Endodermal cell (in vitro differentiated cells): ENCODE measurements around the gene ZFP57. TPM values are rescaled to one million over a fixed set of nuclear protein-coding genes. Genes with fewer than 3 reads are reported as not detected.

ENCODE experiments used
- DNase-seq: peaks from one replicate; pipeline ENCODE4 v3.0.0-alpha.2; 2017
- H3K27ac ChIP-seq: 2 replicates; pipeline ENCODE4 v1.5.1; 2013; ENCODE audit warnings: mild to moderate bottlenecking, low read depth, low read length, moderate library complexity
- H3K27me3 ChIP-seq: 2 replicates; pipeline ENCODE4 v1.6.1; 2013; ENCODE audit warnings: mild to moderate bottlenecking, low read length, moderate library complexity; ENCODE audit not compliant: insufficient read depth, control insufficient read depth, poor library complexity, severe bottlenecking
- H3K36me3 ChIP-seq: 2 replicates; pipeline ENCODE4 v1.7.0; 2013; ENCODE audit warnings: mild to moderate bottlenecking, low read length, moderate library complexity; ENCODE audit not compliant: control insufficient read depth, insufficient read depth
- H3K4me1 ChIP-seq: one replicate; pipeline ENCODE4 v1.7.0; 2013; ENCODE audit warnings: low read length; ENCODE audit not compliant: control insufficient read depth, insufficient read depth
- H3K4me3 ChIP-seq: 2 replicates; pipeline ENCODE4 v1.5.1; 2013; ENCODE audit warnings: mild to moderate bottlenecking, low read length, moderate library complexity
- H3K9ac ChIP-seq: 2 replicates; pipeline ENCODE4 v1.6.1; 2013; ENCODE audit warnings: mild to moderate bottlenecking, low read length, moderate library complexity; ENCODE audit not compliant: poor library complexity, severe bottlenecking; ENCODE audit errors: extremely low read depth
- H3K9me3 ChIP-seq: 2 replicates; pipeline ENCODE4 v1.6.1; 2013; ENCODE audit warnings: mild to moderate bottlenecking, low read length, moderate library complexity; ENCODE audit not compliant: control insufficient read depth
- H3K27ac Mint-ChIP-seq: 2 replicates; pipeline ENCODE4 v1.8.0; 2020; ENCODE audit warnings: mixed read lengths
- H3K27me3 Mint-ChIP-seq: 2 replicates; pipeline ENCODE4 v1.8.0; 2021; ENCODE audit warnings: mild to moderate bottlenecking, mixed read lengths; ENCODE audit not compliant: insufficient read depth
- H3K36me3 Mint-ChIP-seq: 2 replicates; pipeline ENCODE4 v1.8.0; 2020; ENCODE audit warnings: low read depth, mixed read lengths
- H3K4me1 Mint-ChIP-seq: 2 replicates; pipeline ENCODE4 v1.8.0; 2020; ENCODE audit warnings: mixed read lengths
- H3K4me3 Mint-ChIP-seq: 2 replicates; pipeline ENCODE4 v1.8.0; 2020; ENCODE audit warnings: mild to moderate bottlenecking, moderate library complexity, mixed read lengths
- H3K9me3 Mint-ChIP-seq: 2 replicates; pipeline ENCODE4 v1.8.0; 2020; ENCODE audit warnings: mild to moderate bottlenecking, mixed read lengths
- WGBS, 2 experiments: methylation state at CpG; one replicate each; pipeline versions ENCODE4 v1.1.5 to v1.1.7; 2013; ENCODE audit warnings: missing lambda C conversion rate in 2 of 2, mixed read lengths in 1 of 2; ENCODE audit not compliant: insufficient coverage in 1 of 2, insufficient read length in 1 of 2; 5-methylcytosine and 5-hydroxymethylcytosine counted together
- long read RNA-seq, 4 experiments: library from polyadenylated mRNA in 2 of 4; library from RNA in 1 of 4; library from capped mRNA in 1 of 4; stranded (forward) in 3 of 4; unstranded in 1 of 4; transcript quantifications; one replicate each; pipeline ENCODE4 v2.0.0, GENCODE V29; 2020 to 2021; ENCODE audit warnings: inconsistent platforms in 1 of 4
- polyA plus RNA-seq, 2 experiments: library from polyadenylated mRNA; stranded (reverse); fragments of 50-300 nt; gene quantifications; one replicate each; pipeline ENCODE4 v1.2.3, GENCODE V29; 2013
- total RNA-seq, 2 donors: library from RNA; stranded (reverse); fragmentation: NEBNext Ultra II Directional in 1 of 2; extraction: Animal tissue kit (Norgen Biotek cat#: 25700) in 1 of 2; gene quantifications; 2 replicates in 1 of 2; 3 replicates in 1 of 2; pipeline ENCODE4 v1.2.1, GENCODE V29; 2021
- TF ChIP-seq, protein P1 (sequence below): fragments of 200-600 bp; sonication (generic); conservative IDR thresholded peaks from 2 replicates; pipeline ENCODE4 v1.5.0; 2021; ENCODE audit warnings: antibody characterized with exemption, mild to moderate bottlenecking

The ZFP57 gene
- under 1 TPM; 0.24 to 0.59 TPM for total RNA-seq
- 0.11 TPM for polyA plus RNA-seq (2013, experiment 1 of 2)
- not detected for polyA plus RNA-seq (2013, experiment 2 of 2)
- long read RNA-seq, experiment 1, result 0 reads
- long read RNA-seq, experiment 2, result 0 reads
- long read RNA-seq, experiment 3, partial matches to known transcripts, result 1 of 3 reads
- long read RNA-seq, experiment 3, other reads (novel, unspliced or antisense), result 0 of 3 reads
- long read RNA-seq, experiment 4, result 0 reads

DNA sequence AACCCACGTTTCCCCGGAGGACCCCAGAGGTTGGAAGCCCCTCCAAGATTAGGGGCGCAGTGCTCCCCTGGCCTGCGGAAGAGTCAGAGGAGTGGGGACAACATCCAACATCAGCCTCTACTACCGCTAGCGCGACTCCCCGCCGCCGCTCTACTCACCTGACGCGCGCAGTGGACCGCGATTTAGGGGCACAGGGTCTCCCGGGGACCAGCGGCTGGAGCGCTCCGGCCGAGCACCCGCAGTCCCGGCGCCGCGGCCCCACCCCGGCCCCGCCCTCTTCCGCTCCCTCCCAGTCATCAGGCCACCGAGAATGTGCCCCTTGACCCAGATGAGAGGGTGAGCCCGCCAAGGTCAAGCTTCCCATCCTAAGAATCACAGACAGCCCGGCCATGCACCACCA, at the start of gene ZFP57:
ZFP57 (minus strand) TSS at position 249 of the 400 bp plus-strand sequence. CDS start 4,149 bp downstream, outside the sequence.
- DNase-seq, result no peak
- no peak within 1 kb of the TSS for H3K9ac ChIP-seq
- H3K27me3 ChIP-seq, result no peaks in the 10 kb centered on the region
- H3K27ac ChIP-seq, result no peak within 1 kb of the TSS
- peaks cover 10% of the 10 kb centered on the region for H3K9me3 ChIP-seq
- WGBS, 2 experiments, result 97% methylated on average over 24 to 31 of the region's 31 CpGs
- Mint-ChIP-seq H3K9me3 (peaks cover 10% of the 10 kb centered on the region), H3K4me3 (no peak within 1 kb of the TSS), H3K27me3 (peaks cover 3% of the 10 kb centered on the region), H3K36me3 (no peaks in the 10 kb centered on the region), H3K4me1 (peaks cover 26% of the 10 kb centered on the region), H3K27ac (no peak within 1 kb of the TSS)
- no peak within 1 kb of the TSS for H3K4me3 ChIP-seq
- TF ChIP-seq, protein P1, sequence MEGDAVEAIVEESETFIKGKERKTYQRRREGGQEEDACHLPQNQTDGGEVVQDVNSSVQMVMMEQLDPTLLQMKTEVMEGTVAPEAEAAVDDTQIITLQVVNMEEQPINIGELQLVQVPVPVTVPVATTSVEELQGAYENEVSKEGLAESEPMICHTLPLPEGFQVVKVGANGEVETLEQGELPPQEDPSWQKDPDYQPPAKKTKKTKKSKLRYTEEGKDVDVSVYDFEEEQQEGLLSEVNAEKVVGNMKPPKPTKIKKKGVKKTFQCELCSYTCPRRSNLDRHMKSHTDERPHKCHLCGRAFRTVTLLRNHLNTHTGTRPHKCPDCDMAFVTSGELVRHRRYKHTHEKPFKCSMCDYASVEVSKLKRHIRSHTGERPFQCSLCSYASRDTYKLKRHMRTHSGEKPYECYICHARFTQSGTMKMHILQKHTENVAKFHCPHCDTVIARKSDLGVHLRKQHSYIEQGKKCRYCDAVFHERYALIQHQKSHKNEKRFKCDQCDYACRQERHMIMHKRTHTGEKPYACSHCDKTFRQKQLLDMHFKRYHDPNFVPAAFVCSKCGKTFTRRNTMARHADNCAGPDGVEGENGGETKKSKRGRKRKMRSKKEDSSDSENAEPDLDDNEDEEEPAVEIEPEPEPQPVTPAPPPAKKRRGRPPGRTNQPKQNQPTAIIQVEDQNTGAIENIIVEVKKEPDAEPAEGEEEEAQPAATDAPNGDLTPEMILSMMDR, result no peak
- peaks cover 9% of the 10 kb centered on the region for H3K4me1 ChIP-seq
- no peaks in the 10 kb centered on the region for H3K36me3 ChIP-seq

DNA sequence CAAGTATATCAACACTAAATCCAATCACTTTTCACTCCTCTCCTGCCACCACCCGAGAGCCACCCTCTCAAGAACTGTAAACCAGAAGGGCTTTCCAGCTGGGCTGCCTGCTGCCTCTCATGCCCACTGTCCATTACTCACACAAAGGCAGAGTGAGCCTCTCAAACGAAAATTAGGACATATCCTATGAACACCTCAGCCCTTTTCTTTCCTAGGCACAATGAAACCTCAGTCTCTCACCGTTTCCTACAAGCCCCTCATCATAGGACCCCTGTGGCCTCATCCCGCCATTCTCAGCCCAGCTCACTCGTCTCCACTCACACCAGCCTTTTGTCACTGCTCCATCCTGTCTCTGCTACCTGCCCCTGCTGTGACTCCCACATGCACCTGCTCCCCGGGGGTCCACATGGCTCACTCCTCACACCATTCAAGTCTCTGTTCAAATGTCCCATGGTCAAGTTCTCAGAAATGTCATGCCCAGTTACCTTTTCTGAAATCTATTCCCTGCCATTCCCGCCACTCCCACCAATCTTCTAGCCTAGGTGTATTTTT, 49.7 kb upstream of the ZFP57 start:
- no peak for DNase-seq
- H3K36me3 Mint-ChIP-seq, result no peaks in the 10 kb centered on the region
- Histone ChIP-seq H3K9ac (no peak overlapping the region), H3K36me3 (no peaks in the 10 kb centered on the region), H3K27me3 (peaks cover 31% of the 10 kb centered on the region), H3K9me3 (no peaks in the 10 kb centered on the region), H3K4me3 (no peak overlapping the region), H3K27ac (no peak overlapping the region), H3K4me1 (no peaks in the 10 kb centered on the region)
- WGBS, 2 experiments, result 48 to 74% methylated on average over 4 to 7 of the region's 7 CpGs
- TF ChIP-seq, protein P1, result no peak
- peaks cover 49% of the 10 kb centered on the region for H3K27me3 Mint-ChIP-seq
- no peak overlapping the region for H3K4me3 Mint-ChIP-seq
- no peaks in the 10 kb centered on the region for H3K4me1 Mint-ChIP-seq
- H3K9me3 Mint-ChIP-seq, result no peaks in the 10 kb centered on the region
- no peak overlapping the region for H3K27ac Mint-ChIP-seq

DNA sequence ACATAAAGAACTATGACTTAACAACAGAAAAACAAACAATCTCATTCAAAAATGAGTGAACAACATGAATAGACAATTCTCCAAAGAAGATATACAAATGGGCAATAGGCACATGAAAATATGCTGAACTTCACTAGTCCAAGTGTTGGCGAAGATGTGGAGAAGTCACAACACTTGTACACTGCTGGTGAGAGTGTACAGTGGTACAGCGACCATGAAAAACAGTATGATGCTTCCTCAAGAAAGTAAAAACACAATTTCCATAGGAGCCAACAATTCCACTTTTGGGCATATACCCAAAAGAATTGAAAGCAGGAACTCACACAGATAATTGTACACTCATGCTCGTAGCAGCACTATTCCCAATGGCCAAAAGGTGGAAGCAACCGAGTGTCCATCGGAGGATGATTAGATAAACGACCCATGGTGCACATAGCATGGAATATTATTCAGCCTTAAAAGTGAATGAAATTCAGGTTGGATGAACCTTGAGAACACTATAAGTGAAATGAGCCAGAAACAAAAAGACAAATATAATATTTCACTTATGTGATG, 48.9 kb upstream of the ZFP57 start:
- no peak overlapping the region for H3K27ac Mint-ChIP-seq
- Histone ChIP-seq H3K4me1 (no peaks in the 10 kb centered on the region), H3K27me3 (peaks cover 39% of the 10 kb centered on the region), H3K27ac (no peak overlapping the region), H3K36me3 (no peaks in the 10 kb centered on the region), H3K9me3 (no peaks in the 10 kb centered on the region), H3K4me3 (no peak overlapping the region), H3K9ac (no peak overlapping the region)
- H3K27me3 Mint-ChIP-seq, result peaks cover 57% of the 10 kb centered on the region
- 83% methylated on average over 6 of the region's 6 CpGs for WGBS, 2 experiments
- no peak for DNase-seq
- H3K36me3 Mint-ChIP-seq, result no peaks in the 10 kb centered on the region
- H3K9me3 Mint-ChIP-seq, result no peaks in the 10 kb centered on the region
- H3K4me3 Mint-ChIP-seq, result no peak overlapping the region
- H3K4me1 Mint-ChIP-seq, result no peaks in the 10 kb centered on the region
- TF ChIP-seq, protein P1, result no peak
